HCT116 (cell line): Measurements from ENCODE around the gene C18orf54. TPM values are rescaled to one million over a fixed set of nuclear protein-coding genes. Genes with fewer than 3 reads are reported as not detected.

ENCODE experiments used
- ATAC-seq: fragments of 200-7000 bp; cut with Tn5 transposase; 2 replicates; pipeline ENCODE4 v1.9.1; 2020; ENCODE audit warnings: mild to moderate bottlenecking, moderate library complexity
- BruUV-seq: library from RNA; stranded (reverse); fragments of 400-500 nt; replicated peaks from 2 replicates; lab custom pipeline; 2021; lab: Mats Ljungman, UMichigan
- CTCF ChIA-PET: fragments of 300-600 bp; sonication (Branson Sonifier 250); formaldehyde crosslinking; loops from one replicate; lab custom pipeline; 2021; ENCODE audit warnings: antibody characterized with exemption; lab: Charles Lee
- POLR2A ChIA-PET: fragments of 300-600, 350-600 bp; sonication (Branson Sonifier 250); formaldehyde crosslinking; loops from one replicate; lab custom pipeline; 2021; ENCODE audit warnings: antibody characterized with exemption; lab: Charles Lee
- RAD21 ChIA-PET, 2 experiments: fragments of 300-600 bp; sonication (Branson Sonifier 250); formaldehyde crosslinking; loops; one replicate each; lab custom pipeline; 2023; ENCODE audit warnings: low total read pairs in 2 of 2; ENCODE audit not compliant: uncharacterized antibody in 2 of 2, unreplicated experiment in 2 of 2, low non-redundant PET in 1 of 2; lab: Charles Lee
- DNase-seq: peaks from one replicate; pipeline ENCODE4 v3.0.0-alpha.2; 2010; ENCODE audit warnings: low read depth, low spot score
- H2AFZ ChIP-seq: fragments of 200-600 bp; shearing (Covaris generic), sonication (generic); 2 replicates; pipeline ENCODE4 v1.6.1; 2017; ENCODE audit warnings: low read depth, mixed run types, mixed read lengths, antibody characterized with exemption, low read length; ENCODE audit not compliant: poor library complexity, severe bottlenecking
- H3K27ac ChIP-seq: 2 replicates; pipeline ENCODE4 v1.5.1; 2012; ENCODE audit warnings: low read depth, low read length
- H3K27me3 ChIP-seq: fragments of 200-600 bp; sonication (generic); 2 replicates; pipeline ENCODE4 v1.6.1; 2016; ENCODE audit warnings: mixed run types, low read length, mixed read lengths; ENCODE audit not compliant: insufficient read depth
- H3K36me3 ChIP-seq, 2 experiments: fragments of 200-500 bp in 1 of 2; fragments of 200-600 bp in 1 of 2; sonication (Bioruptor generic) in 1 of 2; sonication (generic) in 1 of 2; 2 replicates each; pipeline versions ENCODE4 v1.5.1 to v1.6.1; 2014 to 2016; ENCODE audit warnings: low read length in 2 of 2, inconsistent platforms in 1 of 2, mixed read lengths in 1 of 2, mixed run types in 1 of 2; ENCODE audit not compliant: insufficient read depth in 2 of 2, control insufficient read depth in 1 of 2
- H3K4me1 ChIP-seq, 2 experiments: fragments of 200-600 bp in 1 of 2; sonication (generic) in 1 of 2; 2 replicates each; pipeline versions ENCODE4 v1.5.1 to v1.6.1; 2012 to 2017; ENCODE audit warnings: low read length in 2 of 2, inconsistent platforms in 1 of 2, mild to moderate bottlenecking in 1 of 2, mixed read lengths in 1 of 2, mixed run types in 1 of 2, moderate library complexity in 1 of 2; ENCODE audit not compliant: insufficient read depth in 2 of 2, control insufficient read depth in 1 of 2
- H3K4me2 ChIP-seq: fragments of 200-600 bp; sonication (generic); 2 replicates; pipeline ENCODE4 v1.6.1; 2017; ENCODE audit warnings: mixed run types, low read length, mixed read lengths
- H3K4me3 ChIP-seq, 2 experiments: fragments of 200-600 bp in 1 of 2; sonication (generic) in 1 of 2; replicated peaks in 1 of 2; 2 replicates each; pipeline ENCODE4 v1.5.1; 2011 to 2016; ENCODE audit warnings: low read length in 2 of 2, control low read depth in 1 of 2, low read depth in 1 of 2, mild to moderate bottlenecking in 1 of 2, mixed read lengths in 1 of 2, mixed run types in 1 of 2
- H3K79me2 ChIP-seq: fragments of 200-600 bp; sonication (generic); 2 replicates; pipeline ENCODE4 v1.6.1; 2017; ENCODE audit warnings: mild to moderate bottlenecking, mixed run types, low read length, moderate library complexity, mixed read lengths; ENCODE audit not compliant: insufficient read depth
- H3K9ac ChIP-seq: fragments of 200-600 bp; sonication (generic); 2 replicates; pipeline ENCODE4 v1.6.1; 2016; ENCODE audit warnings: low read length, mixed read lengths
- H3K9me2 ChIP-seq: fragments of 200-600 bp; sonication (generic), shearing (Covaris generic); 2 replicates; pipeline ENCODE4 v1.6.1; 2017; ENCODE audit warnings: mixed run types, mild to moderate bottlenecking, moderate library complexity; ENCODE audit not compliant: insufficient read depth
- H3K9me3 ChIP-seq, 2 experiments: fragments of 200-500 bp in 1 of 2; fragments of 200-600 bp in 1 of 2; sonication (Bioruptor generic) in 1 of 2; sonication (generic) in 1 of 2; 2 replicates each; pipeline ENCODE4 v1.6.1; 2014 to 2017; ENCODE audit warnings: low read length in 2 of 2, mixed read lengths in 2 of 2, inconsistent platforms in 1 of 2, low read depth in 1 of 2, mild to moderate bottlenecking in 1 of 2, mixed run types in 1 of 2, moderate library complexity in 1 of 2; ENCODE audit not compliant: control insufficient read depth in 1 of 2, insufficient read depth in 1 of 2
- H4K20me1 ChIP-seq: fragments of 200-600 bp; sonication (generic), shearing (Covaris generic); 2 replicates; pipeline ENCODE4 v1.6.1; 2017; ENCODE audit warnings: mixed run types, mild to moderate bottlenecking, moderate library complexity; ENCODE audit not compliant: insufficient read depth
- ATF3 ChIP-seq: IDR thresholded peaks from 2 replicates; pipeline ENCODE4 v1.6.1; 2012
- CBX3 ChIP-seq: IDR thresholded peaks from 2 replicates; pipeline ENCODE4 v1.6.1; 2012; ENCODE audit warnings: low read depth
- CEBPB ChIP-seq: IDR thresholded peaks from 2 replicates; pipeline ENCODE4 v1.6.1; 2012; ENCODE audit warnings: low read depth
- EGR1 ChIP-seq: IDR thresholded peaks from 2 replicates; pipeline ENCODE4 v1.6.1; 2012; ENCODE audit warnings: low read depth
- ELF1 ChIP-seq: IDR thresholded peaks from 2 replicates; pipeline ENCODE4 v1.6.1; 2012; ENCODE audit warnings: low read depth, borderline replicate concordance
- EZH2 ChIP-seq: fragments of 200-600 bp; sonication (generic); IDR thresholded peaks from 2 replicates; pipeline ENCODE4 v1.6.1; 2017; ENCODE audit warnings: antibody characterized with exemption, mixed run types
- EZH2phosphoT487 ChIP-seq: fragments of 200-600 bp; IDR thresholded peaks from 2 replicates; pipeline ENCODE4 v1.6.1; 2018; ENCODE audit warnings: antibody characterized with exemption, borderline replicate concordance
- JUND ChIP-seq: IDR thresholded peaks from 2 replicates; pipeline ENCODE4 v1.6.1; 2012
- POLR2A ChIP-seq: IDR thresholded peaks from 2 replicates; pipeline ENCODE4 v1.7.0; 2011; ENCODE audit warnings: borderline replicate concordance; ENCODE audit not compliant: insufficient read depth, insufficient read length; ENCODE audit errors: extremely low read depth
- REST ChIP-seq: IDR thresholded peaks from 2 replicates; pipeline ENCODE4 v1.6.1; 2012; ENCODE audit warnings: low read depth
- SIN3A ChIP-seq: IDR thresholded peaks from 2 replicates; pipeline ENCODE4 v1.6.1; 2012; ENCODE audit warnings: low read depth
- SP1 ChIP-seq: IDR thresholded peaks from 2 replicates; pipeline ENCODE4 v1.6.1; 2012; ENCODE audit warnings: low read depth
- ZFX ChIP-seq: fragments of 450-650 bp; IDR thresholded peaks from 2 replicates; pipeline ENCODE4 v1.6.1; 2017
- intact Hi-C: fragments of 100-400 bp; cut with micrococcal nuclease; formaldehyde crosslinking; loops from 2 replicates; pipeline ENCODE4 v1.10.0; 2022
- total RNA-seq: library from RNA; stranded (reverse); gene quantifications from one replicate; pipeline ENCODE4 v1.2.1, GENCODE V29; 2021; ENCODE audit not compliant: unreplicated experiment
- TF ChIP-seq, protein P1 (sequence below), 3 experiments: fragments of 200-600 bp in 1 of 3; sonication (generic) in 1 of 3; IDR thresholded peaks in 2 of 3; conservative IDR thresholded peaks in 1 of 3; 2 replicates each; pipeline ENCODE4 v1.5.1; 2012 to 2017; ENCODE audit warnings: low read depth in 2 of 3, low read length in 2 of 3, antibody characterized with exemption in 1 of 3, borderline replicate concordance in 1 of 3, control low read depth in 1 of 3, mild to moderate bottlenecking in 1 of 3, mixed read lengths in 1 of 3, mixed run types in 1 of 3, moderate library complexity in 1 of 3; ENCODE audit not compliant: insufficient read depth in 1 of 3
- TF ChIP-seq, protein P2 (sequence below): IDR thresholded peaks from 2 replicates; pipeline ENCODE4 v1.6.1; 2012

Gene C18orf54
- total RNA-seq, 1 experiment from 2014 or later: 10.0 TPM

DNA sequence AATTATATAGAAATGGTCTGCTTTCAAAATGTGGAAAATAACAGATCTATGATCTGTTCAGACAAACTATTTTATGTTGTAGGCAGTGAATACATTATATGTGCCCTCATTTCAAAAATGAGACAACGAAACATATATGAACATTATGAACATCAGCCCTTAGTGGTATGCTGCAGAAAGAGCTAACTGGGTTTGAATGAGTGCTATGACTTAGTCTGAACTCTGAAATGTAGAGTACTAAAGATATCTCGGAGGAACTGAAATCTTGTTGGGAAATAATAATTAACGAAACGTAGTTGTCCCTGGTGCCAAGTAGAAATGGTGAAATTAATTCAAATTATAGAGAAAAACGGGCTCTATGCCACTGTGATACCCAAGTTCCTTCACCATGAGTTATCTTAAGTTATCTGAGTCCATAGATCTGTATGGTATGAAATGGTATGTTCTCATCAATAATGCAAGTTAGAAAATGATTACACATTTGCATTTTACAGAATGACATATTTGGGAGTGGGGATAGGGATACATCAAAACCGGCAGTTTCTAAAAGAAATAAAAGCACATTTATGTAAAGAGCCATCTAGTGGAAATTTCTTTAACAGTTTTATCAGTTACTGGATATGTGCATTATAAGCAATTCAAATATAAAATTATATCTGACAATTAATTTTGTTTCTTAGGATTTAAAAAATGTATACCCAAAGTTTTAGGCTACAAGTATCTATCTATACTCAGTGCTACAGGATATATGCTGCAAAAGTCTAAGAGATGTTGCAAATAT lies 26.7 kb upstream of the C18orf54 start:
- no peaks in the 10 kb centered on the region for H4K20me1 ChIP-seq
- TF ChIP-seq JUND (no peak), POLR2A (no peak), EGR1 (no peak), SP1 (no peak), ELF1 (no peak)
- TF ChIP-seq, protein P1, sequence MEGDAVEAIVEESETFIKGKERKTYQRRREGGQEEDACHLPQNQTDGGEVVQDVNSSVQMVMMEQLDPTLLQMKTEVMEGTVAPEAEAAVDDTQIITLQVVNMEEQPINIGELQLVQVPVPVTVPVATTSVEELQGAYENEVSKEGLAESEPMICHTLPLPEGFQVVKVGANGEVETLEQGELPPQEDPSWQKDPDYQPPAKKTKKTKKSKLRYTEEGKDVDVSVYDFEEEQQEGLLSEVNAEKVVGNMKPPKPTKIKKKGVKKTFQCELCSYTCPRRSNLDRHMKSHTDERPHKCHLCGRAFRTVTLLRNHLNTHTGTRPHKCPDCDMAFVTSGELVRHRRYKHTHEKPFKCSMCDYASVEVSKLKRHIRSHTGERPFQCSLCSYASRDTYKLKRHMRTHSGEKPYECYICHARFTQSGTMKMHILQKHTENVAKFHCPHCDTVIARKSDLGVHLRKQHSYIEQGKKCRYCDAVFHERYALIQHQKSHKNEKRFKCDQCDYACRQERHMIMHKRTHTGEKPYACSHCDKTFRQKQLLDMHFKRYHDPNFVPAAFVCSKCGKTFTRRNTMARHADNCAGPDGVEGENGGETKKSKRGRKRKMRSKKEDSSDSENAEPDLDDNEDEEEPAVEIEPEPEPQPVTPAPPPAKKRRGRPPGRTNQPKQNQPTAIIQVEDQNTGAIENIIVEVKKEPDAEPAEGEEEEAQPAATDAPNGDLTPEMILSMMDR (IDR thresholded peaks at IDR 0.05 in 2 of 3, conservative IDR thresholded peaks at IDR 0.05 in 1 of 3; ENCODE audit: borderline replicate concordance in 1 of 3, insufficient read depth in 1 of 3, low read depth in 2 of 3, low read length in 2 of 3): 0 out of 6 replicates have a peak, but pooled peaks of 1 of the 3 experiments have one; percentile 18
- H3K9ac ChIP-seq: no peak overlapping the region
- no peaks in the 10 kb centered on the region for H3K9me2 ChIP-seq
- H2AFZ ChIP-seq: no peak overlapping the region
- no TSS peak for BruUV-seq
- ATAC-seq: no peak
- no peak overlapping the region for H3K4me3 ChIP-seq
- ChIA-PET CTCF (interaction anchor here (0.9 kb wide), 1 partner anchor 12 kb away, joined by 3 read pairs; no protein-coding TSS in a partner anchor), POLR2A (no interaction called here), RAD21 (interaction anchor here in 1 of 2 experiments (0.6 kb wide), 1 partner anchor 150 kb away, joined by 3 read pairs; no protein-coding TSS in a partner anchor)
- no peaks in the 10 kb centered on the region for H3K9me3 ChIP-seq
- DNase-seq: no peak
- H3K4me1 ChIP-seq: no peaks in the 10 kb centered on the region
- no peaks in the 10 kb centered on the region for H3K36me3 ChIP-seq
- H3K4me2 ChIP-seq: no peak overlapping the region
- H3K27ac ChIP-seq: no peak overlapping the region
- H3K79me2 ChIP-seq: no peaks in the 10 kb centered on the region
- H3K27me3 ChIP-seq: no peaks in the 10 kb centered on the region
- intact Hi-C loops: no loop called here

DNA sequence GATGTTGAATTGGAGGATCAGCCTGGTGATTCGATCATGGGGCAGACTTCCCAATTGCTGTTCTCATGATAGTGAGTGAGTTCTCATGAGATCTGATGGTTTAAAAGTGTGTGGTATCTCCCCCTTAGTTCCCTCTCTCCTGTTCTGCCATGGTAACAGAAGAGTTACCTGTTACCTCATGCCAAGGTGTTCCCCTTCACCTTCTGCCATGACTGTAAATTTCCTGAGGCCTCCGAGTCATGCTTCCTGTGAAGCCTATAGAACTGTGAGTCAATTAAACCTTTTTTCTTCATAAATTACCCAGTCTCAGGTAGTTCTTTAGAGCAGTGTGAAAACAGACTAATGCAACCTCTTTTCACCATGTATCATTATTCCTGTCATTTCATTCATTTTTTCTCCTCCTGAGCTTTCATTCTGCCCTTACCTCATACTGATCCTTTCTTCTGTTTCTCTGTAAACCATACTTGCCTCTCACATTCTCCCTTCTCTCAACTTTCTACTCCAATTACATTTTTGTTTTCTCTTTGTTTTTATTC lies 22.0 kb upstream of the C18orf54 start:
- RAD21 ChIA-PET: no interaction called here
- no peaks in the 10 kb centered on the region for H3K9me3 ChIP-seq
- H3K4me2 ChIP-seq: no peak overlapping the region
- no peaks in the 10 kb centered on the region for H4K20me1 ChIP-seq
- H3K9ac ChIP-seq: no peak overlapping the region
- CTCF ChIA-PET: no interaction called here
- no peak overlapping the region for H3K4me3 ChIP-seq
- ATAC-seq (no peak), DNase-seq (no peak)
- no TSS peak for BruUV-seq
- H2AFZ ChIP-seq: no peak overlapping the region
- POLR2A ChIA-PET: no interaction called here
- no peaks in the 10 kb centered on the region for H3K27me3 ChIP-seq
- no peaks in the 10 kb centered on the region for H3K9me2 ChIP-seq
- H3K36me3 ChIP-seq: no peaks in the 10 kb centered on the region
- no peaks in the 10 kb centered on the region for H3K79me2 ChIP-seq
- H3K27ac ChIP-seq: no peak overlapping the region
- intact Hi-C loops: no loop called here
- no peaks in the 10 kb centered on the region for H3K4me1 ChIP-seq
- TF ChIP-seq CBX3: no peak
- TF ChIP-seq SP1: no peak
- TF ChIP-seq EZH2: no peak
- TF ChIP-seq SIN3A: no peak
- TF ChIP-seq ELF1: no peak
- TF ChIP-seq EGR1: no peak
- TF ChIP-seq, protein P2, sequence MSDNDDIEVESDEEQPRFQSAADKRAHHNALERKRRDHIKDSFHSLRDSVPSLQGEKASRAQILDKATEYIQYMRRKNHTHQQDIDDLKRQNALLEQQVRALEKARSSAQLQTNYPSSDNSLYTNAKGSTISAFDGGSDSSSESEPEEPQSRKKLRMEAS: no peak
- TF ChIP-seq ATF3: no peak
- TF ChIP-seq ZFX: no peak
- TF ChIP-seq REST: no peak
- no peak for TF ChIP-seq CEBPB
- TF ChIP-seq EZH2phosphoT487: no peak
